GM21737 (cell line): Measurements from ENCODE around the gene PPM1E.
"Not testable (repeated sequence)": the region's sequence is repeated elsewhere in the genome, so short reads cannot be mapped to it uniquely, and the experiment has no call there.

ENCODE experiments used
- ATAC-seq: cut with Tn5 transposase; IDR thresholded peaks from one replicate; pipeline ENCODE4 v1.9.1; 2021; ENCODE audit warnings: mild to moderate bottlenecking, moderate library complexity; ENCODE audit not compliant: unreplicated experiment

The PPM1E gene

GRCh38 chr17:58837699-58838098, 82.0 kb downstream of the PPM1E start:
- ATAC-seq = no peak

- no peak for ATAC-seq
Measured at GRCh38 chr17:58840820-58841612, 85.4 kb downstream of the PPM1E start.

- not testable (repeated sequence) for ATAC-seq
Measured at GRCh38 chr17:58846413-58846812, 90.8 kb downstream of the PPM1E start.

GRCh38 chr17:58850106-58850505, 94.5 kb downstream of the PPM1E start:
- not testable (repeated sequence) for ATAC-seq

- no peak for ATAC-seq
Measured at GRCh38 chr17:58865301-58865700, 109.6 kb downstream of the PPM1E start.

- ATAC-seq = no peak
Measured at GRCh38 chr17:58870747-58871146, 115.1 kb downstream of the PPM1E start.

- no peak for ATAC-seq
Measured at GRCh38 chr17:58873926-58874325, 118.3 kb downstream of the PPM1E start.

- ATAC-seq = no peak
Measured at GRCh38 chr17:58875261-58875660, 119.6 kb downstream of the PPM1E start.

- ATAC-seq = no peak
Measured at GRCh38 chr17:58884161-58884560, 128.5 kb downstream of the PPM1E start.

- ATAC-seq = no peak
Measured at GRCh38 chr17:58886514-58886913, 130.9 kb downstream of the PPM1E start.

GRCh38 chr17:58889928-58890327, 134.3 kb downstream of the PPM1E start:
- no peak for ATAC-seq

GRCh38 chr17:58899191-58899590, 143.5 kb downstream of the PPM1E start:
- ATAC-seq = no peak

GRCh38 chr17:58902322-58902721, 146.7 kb downstream of the PPM1E start:
- ATAC-seq = no peak

GRCh38 chr17:58911741-58912343, 156.2 kb downstream of the PPM1E start:
- no peak for ATAC-seq

GRCh38 chr17:58913552-58913951, 157.9 kb downstream of the PPM1E start:
- no peak for ATAC-seq

- no peak for ATAC-seq
Measured at GRCh38 chr17:58913971-58914769, 158.5 kb downstream of the PPM1E start.

GRCh38 chr17:58917228-58917627, 161.6 kb downstream of the PPM1E start:
- no peak for ATAC-seq

- no peak for ATAC-seq
Measured at GRCh38 chr17:58918072-58918471, 162.4 kb downstream of the PPM1E start.

- ATAC-seq = no peak
Measured at GRCh38 chr17:58918884-58919283, 163.2 kb downstream of the PPM1E start.

- ATAC-seq = no peak
Measured at GRCh38 chr17:58920773-58921172, 165.1 kb downstream of the PPM1E start.

- ATAC-seq = no peak
Measured at GRCh38 chr17:58932956-58933355, 177.3 kb downstream of the PPM1E start.

- ATAC-seq = no peak
Measured at GRCh38 chr17:58936295-58936694, 180.6 kb downstream of the PPM1E start.
